NCI-H1436 treated with DMSO at 0.1 percent for 48 hours (cell line): ENCODE data around the gene CBLB.

Source experiments
- DNase-seq: peaks from one replicate; lab custom pipeline; 2025; lab: John Stamatoyannopoulos, UW

CBLB gene

GRCh38 chr3:105869861-105870755, 1.3 kb upstream of the CBLB start:
- DNase-seq, result no peak

- no peak for DNase-seq
Observed at GRCh38 chr3:105869531-105869833, 670 bp upstream of the CBLB start.

- DNase-seq, result no peak
Observed at GRCh38 chr3:105868431-105868741, 426 bp downstream of the CBLB start.

GRCh38 chr3:105867712-105868430, 941 bp downstream of the CBLB start:
- DNase-seq, result no peak

GRCh38 chr3:105866656-105867653, 1.9 kb downstream of the CBLB start:
- DNase-seq, result no peak

GRCh38 chr3:105865867-105866350, 2.9 kb downstream of the CBLB start:
- DNase-seq, result no peak

GRCh38 chr3:105865016-105865623, 3.7 kb downstream of the CBLB start:
- no peak for DNase-seq

- no peak for DNase-seq
Observed at GRCh38 chr3:105864212-105864611, 4.6 kb downstream of the CBLB start.

- DNase-seq, result no peak
Observed at GRCh38 chr3:105863608-105864007, 5.2 kb downstream of the CBLB start.

- no peak for DNase-seq
Observed at GRCh38 chr3:105862217-105862616, 6.6 kb downstream of the CBLB start.

GRCh38 chr3:105860641-105861040, 8.2 kb downstream of the CBLB start:
- no peak for DNase-seq

GRCh38 chr3:105858017-105858416, 10.8 kb downstream of the CBLB start:
- DNase-seq, result no peak

GRCh38 chr3:105857601-105858000, 11.2 kb downstream of the CBLB start:
- no peak for DNase-seq

GRCh38 chr3:105856605-105857004, 12.2 kb downstream of the CBLB start:
- DNase-seq, result no peak

- no peak for DNase-seq
Observed at GRCh38 chr3:105853801-105854432, 14.9 kb downstream of the CBLB start.

GRCh38 chr3:105851582-105851981, 17.2 kb downstream of the CBLB start:
- DNase-seq, result no peak

GRCh38 chr3:105851176-105851575, 17.6 kb downstream of the CBLB start:
- DNase-seq, result no peak

- no peak for DNase-seq
Observed at GRCh38 chr3:105850593-105850992, 18.2 kb downstream of the CBLB start.

GRCh38 chr3:105848821-105849220, 20.0 kb downstream of the CBLB start:
- DNase-seq, result no peak

GRCh38 chr3:105847865-105848264, 20.9 kb downstream of the CBLB start:
- no peak for DNase-seq

GRCh38 chr3:105847452-105847851, 21.4 kb downstream of the CBLB start:
- DNase-seq, result no peak
